ENCODE results near the gene HBS1L.

DNA sequence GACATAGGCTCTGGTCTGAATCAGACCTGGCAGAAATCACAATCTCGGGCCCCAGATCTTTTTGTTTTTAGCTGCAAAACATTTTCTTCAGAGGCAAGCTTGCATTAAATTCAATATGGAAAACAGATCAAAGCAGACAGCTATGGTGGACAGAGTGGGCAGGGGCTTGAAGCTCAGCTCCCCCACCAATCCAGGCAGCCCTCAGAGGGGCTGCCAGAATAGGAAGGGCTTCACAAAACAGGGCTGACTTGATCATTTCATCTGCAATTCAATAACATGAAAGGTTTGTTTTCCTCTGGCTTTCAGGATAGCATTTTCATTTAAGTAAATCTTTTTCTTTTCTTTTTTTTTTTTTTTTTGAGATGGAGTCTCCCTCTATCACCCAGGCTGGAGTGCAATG lies 55.5 kb downstream of the HBS1L start:
- TF ChIP-seq EZH2phosphoT487 (IDR thresholded peaks at IDR 0.05; ENCODE audit: borderline replicate concordance) (no peak), EZH2 (IDR thresholded peaks at IDR 0.05) (no peak), SIN3A (IDR thresholded peaks at IDR 0.05; ENCODE audit: low read depth) (no peak), POLR2A (IDR thresholded peaks at IDR 0.05; ENCODE audit: borderline replicate concordance, extremely low read depth, insufficient read depth, insufficient read length) (no peak), CEBPB (IDR thresholded peaks at IDR 0.05; ENCODE audit: low read depth) (no peak), SRF (IDR thresholded peaks at IDR 0.05; ENCODE audit: low read depth) (no peak)
- TF ChIP-seq, protein P1, sequence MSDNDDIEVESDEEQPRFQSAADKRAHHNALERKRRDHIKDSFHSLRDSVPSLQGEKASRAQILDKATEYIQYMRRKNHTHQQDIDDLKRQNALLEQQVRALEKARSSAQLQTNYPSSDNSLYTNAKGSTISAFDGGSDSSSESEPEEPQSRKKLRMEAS (IDR thresholded peaks at IDR 0.05): no peak
- TF ChIP-seq, protein P2, sequence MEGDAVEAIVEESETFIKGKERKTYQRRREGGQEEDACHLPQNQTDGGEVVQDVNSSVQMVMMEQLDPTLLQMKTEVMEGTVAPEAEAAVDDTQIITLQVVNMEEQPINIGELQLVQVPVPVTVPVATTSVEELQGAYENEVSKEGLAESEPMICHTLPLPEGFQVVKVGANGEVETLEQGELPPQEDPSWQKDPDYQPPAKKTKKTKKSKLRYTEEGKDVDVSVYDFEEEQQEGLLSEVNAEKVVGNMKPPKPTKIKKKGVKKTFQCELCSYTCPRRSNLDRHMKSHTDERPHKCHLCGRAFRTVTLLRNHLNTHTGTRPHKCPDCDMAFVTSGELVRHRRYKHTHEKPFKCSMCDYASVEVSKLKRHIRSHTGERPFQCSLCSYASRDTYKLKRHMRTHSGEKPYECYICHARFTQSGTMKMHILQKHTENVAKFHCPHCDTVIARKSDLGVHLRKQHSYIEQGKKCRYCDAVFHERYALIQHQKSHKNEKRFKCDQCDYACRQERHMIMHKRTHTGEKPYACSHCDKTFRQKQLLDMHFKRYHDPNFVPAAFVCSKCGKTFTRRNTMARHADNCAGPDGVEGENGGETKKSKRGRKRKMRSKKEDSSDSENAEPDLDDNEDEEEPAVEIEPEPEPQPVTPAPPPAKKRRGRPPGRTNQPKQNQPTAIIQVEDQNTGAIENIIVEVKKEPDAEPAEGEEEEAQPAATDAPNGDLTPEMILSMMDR (IDR thresholded peaks at IDR 0.05 in 2 of 3, conservative IDR thresholded peaks at IDR 0.05 in 1 of 3; ENCODE audit: borderline replicate concordance in 1 of 3, insufficient read depth in 1 of 3, low read depth in 2 of 3, low read length in 2 of 3): no peak
